GM21360 (cell line): ENCODE data around the gene AMMECR1.
A peak's percentile ranks its signal among the peaks of the same experiment; 100 is the strongest.
"Not testable (repeated sequence)": the region's sequence is repeated elsewhere in the genome, so short reads cannot be mapped to it uniquely, and the experiment has no call there.

Experiments used
- ATAC-seq: cut with Tn5 transposase; IDR thresholded peaks from one replicate; pipeline ENCODE4 v1.9.1; 2021; ENCODE audit warnings: mild to moderate bottlenecking, moderate library complexity; ENCODE audit not compliant: unreplicated experiment

AMMECR1 gene

GRCh38 chrX:110173192-110174175 is 144.4 kb downstream of the AMMECR1 start:
- ATAC-seq: no peak

GRCh38 chrX:110172215-110172614 is 145.7 kb downstream of the AMMECR1 start:
- ATAC-seq: peak; percentile 96

GRCh38 chrX:110171442-110171841 is 146.4 kb downstream of the AMMECR1 start:
- ATAC-seq: no peak

GRCh38 chrX:110170029-110170428 is 147.9 kb downstream of the AMMECR1 start:
- ATAC-seq: no peak

GRCh38 chrX:110168585-110168984 is 149.3 kb downstream of the AMMECR1 start:
- no peak for ATAC-seq

GRCh38 chrX:110167952-110168451 is 149.9 kb downstream of the AMMECR1 start:
- no peak for ATAC-seq

GRCh38 chrX:110163488-110163887 is 154.4 kb downstream of the AMMECR1 start:
- no peak for ATAC-seq

GRCh38 chrX:110162867-110163266 is 155.0 kb downstream of the AMMECR1 start:
- ATAC-seq: no peak

GRCh38 chrX:110162131-110162530 is 155.8 kb downstream of the AMMECR1 start:
- no peak for ATAC-seq

- no peak for ATAC-seq
Measured at GRCh38 chrX:110161361-110161686, 156.6 kb downstream of the AMMECR1 start.

GRCh38 chrX:110159865-110160264 is 158.0 kb downstream of the AMMECR1 start:
- ATAC-seq: no peak

- no peak for ATAC-seq
Measured at GRCh38 chrX:110159235-110159634, 158.7 kb downstream of the AMMECR1 start.

GRCh38 chrX:110157444-110157843 is 160.4 kb downstream of the AMMECR1 start:
- no peak for ATAC-seq

GRCh38 chrX:110156167-110156754 is 161.6 kb downstream of the AMMECR1 start:
- no peak for ATAC-seq

GRCh38 chrX:110155759-110156158 is 162.1 kb downstream of the AMMECR1 start:
- ATAC-seq: no peak

GRCh38 chrX:110154328-110154727 is 163.6 kb downstream of the AMMECR1 start:
- ATAC-seq: not testable (repeated sequence)

- ATAC-seq: no peak
Measured at GRCh38 chrX:110153896-110154295, 164.0 kb downstream of the AMMECR1 start.

- no peak for ATAC-seq
Measured at GRCh38 chrX:110153244-110153643, 164.6 kb downstream of the AMMECR1 start.

GRCh38 chrX:110146521-110146920 is 171.4 kb downstream of the AMMECR1 start:
- no peak for ATAC-seq

GRCh38 chrX:110145854-110146253 is 172.0 kb downstream of the AMMECR1 start:
- ATAC-seq: peak; percentile 56

- ATAC-seq: no peak
Measured at GRCh38 chrX:110145311-110145710, 172.6 kb downstream of the AMMECR1 start.
